Measurements from ENCODE around the gene TXNDC12. TPM values are rescaled to one million over a fixed set of nuclear protein-coding genes. Genes with fewer than 3 reads are reported as not detected.

TXNDC12 gene
- total RNA-seq, 2 donors from 2014 or later = 51.7 to 68.1 TPM

DNA sequence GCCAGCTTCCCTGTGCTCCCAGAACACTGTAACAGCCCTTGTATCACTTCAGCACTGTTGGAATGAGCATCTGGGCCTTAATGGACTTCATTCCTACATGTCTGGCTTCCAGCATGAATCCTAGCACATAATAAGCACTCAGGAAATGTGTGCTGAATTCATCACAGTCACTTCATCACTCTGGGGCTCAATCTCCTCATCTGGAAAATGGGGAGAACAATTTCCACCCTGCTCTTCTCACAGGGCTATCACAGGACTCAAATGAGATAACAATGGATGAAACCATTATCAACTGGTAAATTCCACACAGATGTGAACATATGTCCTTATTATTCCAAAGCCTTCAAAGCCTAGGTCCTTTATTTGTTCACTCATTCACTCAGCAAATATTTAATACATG is 76.9 kb downstream of the TXNDC12 start:
- Histone ChIP-seq H3K9me3 (no peaks in the 10 kb centered on the region), H3K27me3 (no peaks in the 10 kb centered on the region), H3K4me1 (no peaks in the 10 kb centered on the region), H3K4me3 (no peak overlapping the region), H3K9ac (ENCODE audit: low read depth in 2 of 2, low read length in 2 of 2) (no peak overlapping the region), H3K36me3 (no peaks in the 10 kb centered on the region), H3K27ac (no peak overlapping the region)
- no peak for DNase-seq
- TF ChIP-seq, protein P1, sequence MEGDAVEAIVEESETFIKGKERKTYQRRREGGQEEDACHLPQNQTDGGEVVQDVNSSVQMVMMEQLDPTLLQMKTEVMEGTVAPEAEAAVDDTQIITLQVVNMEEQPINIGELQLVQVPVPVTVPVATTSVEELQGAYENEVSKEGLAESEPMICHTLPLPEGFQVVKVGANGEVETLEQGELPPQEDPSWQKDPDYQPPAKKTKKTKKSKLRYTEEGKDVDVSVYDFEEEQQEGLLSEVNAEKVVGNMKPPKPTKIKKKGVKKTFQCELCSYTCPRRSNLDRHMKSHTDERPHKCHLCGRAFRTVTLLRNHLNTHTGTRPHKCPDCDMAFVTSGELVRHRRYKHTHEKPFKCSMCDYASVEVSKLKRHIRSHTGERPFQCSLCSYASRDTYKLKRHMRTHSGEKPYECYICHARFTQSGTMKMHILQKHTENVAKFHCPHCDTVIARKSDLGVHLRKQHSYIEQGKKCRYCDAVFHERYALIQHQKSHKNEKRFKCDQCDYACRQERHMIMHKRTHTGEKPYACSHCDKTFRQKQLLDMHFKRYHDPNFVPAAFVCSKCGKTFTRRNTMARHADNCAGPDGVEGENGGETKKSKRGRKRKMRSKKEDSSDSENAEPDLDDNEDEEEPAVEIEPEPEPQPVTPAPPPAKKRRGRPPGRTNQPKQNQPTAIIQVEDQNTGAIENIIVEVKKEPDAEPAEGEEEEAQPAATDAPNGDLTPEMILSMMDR (IDR thresholded peaks at IDR 0.05) = no peak
- intact Hi-C loops (cut with DNase I) = no loop called here

DNA sequence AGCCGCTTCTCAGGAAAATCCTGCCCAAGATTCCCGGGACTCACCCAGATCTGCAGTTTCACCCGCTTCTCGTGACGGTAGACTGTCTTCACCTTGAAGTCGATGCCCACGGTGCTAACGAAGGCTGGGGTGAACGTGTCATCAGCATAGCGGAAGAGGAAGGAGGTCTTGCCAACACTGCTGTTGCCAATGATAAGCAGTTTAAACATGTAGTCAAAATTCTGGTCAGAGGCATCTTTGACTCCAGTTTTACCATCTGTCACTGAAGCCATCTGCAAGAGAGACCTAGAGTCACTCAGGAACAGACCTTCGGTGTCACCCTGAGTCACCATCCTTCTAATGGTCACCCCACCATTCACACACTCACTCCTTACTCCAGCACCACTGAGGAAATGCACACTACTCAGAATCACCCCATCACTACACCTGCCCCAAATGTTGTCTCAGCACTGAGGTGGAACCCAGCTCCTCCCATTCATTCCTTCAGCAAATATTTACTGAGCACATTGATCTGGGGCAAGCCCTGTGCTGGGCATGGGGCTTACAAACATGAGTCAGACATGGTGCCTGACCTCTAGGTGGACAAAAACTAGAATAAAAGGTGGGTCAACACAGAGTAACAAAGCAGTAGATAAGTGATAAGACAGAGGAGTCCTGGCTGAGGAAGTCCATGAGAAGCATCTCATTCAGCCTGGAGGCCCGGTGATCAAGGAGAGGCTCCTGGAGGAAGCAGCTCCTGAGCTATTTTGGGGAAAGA is 78.0 kb downstream of the TXNDC12 start:
- Histone ChIP-seq H3K9me3 (no peaks in the 10 kb centered on the region), H3K4me1 (no peaks in the 10 kb centered on the region), H3K27me3 (no peaks in the 10 kb centered on the region), H3K4me3 (no peak overlapping the region), H3K27ac (no peak overlapping the region), H3K36me3 (no peaks in the 10 kb centered on the region), H3K9ac (ENCODE audit: low read depth in 2 of 2, low read length in 2 of 2) (no peak overlapping the region)
- intact Hi-C loops (cut with DNase I) = no loop called here
- TF ChIP-seq, protein P1 (IDR thresholded peaks at IDR 0.05) = no peak
- DNase-seq = no peak

DNA sequence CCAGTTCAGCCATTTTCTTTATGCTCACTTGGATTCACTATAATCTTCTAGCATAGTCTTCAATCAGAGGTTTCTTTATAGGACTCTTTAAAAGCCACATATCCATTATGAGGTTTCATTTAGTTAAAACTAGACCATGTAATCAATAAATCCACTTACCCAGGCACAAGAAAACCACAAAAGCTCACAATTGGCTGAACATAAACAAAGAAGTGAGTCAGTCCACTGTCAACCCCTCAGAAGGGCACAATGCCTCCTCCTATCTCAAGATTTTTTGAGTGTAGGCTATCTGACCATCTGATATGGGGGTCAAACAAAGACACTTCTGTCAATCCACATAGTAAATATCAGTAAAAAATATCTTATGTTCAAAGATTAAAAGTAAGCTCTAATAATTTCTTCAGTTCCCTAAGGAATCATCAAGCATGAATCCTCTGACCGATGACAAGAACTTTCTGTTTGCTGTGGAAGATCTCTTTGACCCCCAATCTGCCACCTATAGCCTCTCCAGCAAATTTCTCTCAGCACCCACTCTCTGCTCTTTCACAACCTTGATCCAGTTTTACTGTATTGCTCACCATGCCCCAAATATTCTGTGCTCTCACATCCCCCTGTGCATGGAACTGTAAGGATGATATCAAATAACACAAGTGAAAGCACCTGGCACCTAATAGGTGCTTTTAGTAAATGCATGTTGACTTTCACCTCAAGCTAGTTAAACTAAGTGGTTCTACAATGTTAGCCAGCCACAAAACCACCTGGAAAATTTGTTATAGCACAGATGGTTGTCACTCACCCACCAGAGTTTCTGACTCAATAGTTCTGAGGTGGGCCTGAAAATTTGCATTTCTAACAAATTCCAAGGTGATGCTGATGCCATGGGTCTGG is 81.2 kb downstream of the TXNDC12 start:
- DNase-seq = no peak
- Histone ChIP-seq H3K36me3 (no peaks in the 10 kb centered on the region), H3K4me3 (no peak overlapping the region), H3K4me1 (no peaks in the 10 kb centered on the region), H3K27me3 (no peaks in the 10 kb centered on the region), H3K9me3 (no peaks in the 10 kb centered on the region), H3K27ac (no peak overlapping the region), H3K9ac (ENCODE audit: low read depth in 2 of 2, low read length in 2 of 2) (no peak overlapping the region)
- TF ChIP-seq, protein P1 (IDR thresholded peaks at IDR 0.05) = no peak
- intact Hi-C loops (cut with DNase I) = no loop called here

Other genes with a start within 250 kb of the TXNDC12 start
- 100 to 1,000 TPM in 1 of 2 donors, 10 to 100 TPM in 1; 89.0 to 108 TPM for gene NRDC, start 176.5 kb downstream of the TXNDC12 start, total RNA-seq
- 1 to 10 TPM; 3.6 to 6.0 TPM for gene RAB3B, start 64.5 kb downstream of the TXNDC12 start, total RNA-seq
- gene KTI12, start 21.4 kb downstream of the TXNDC12 start, total RNA-seq = 1 to 10 TPM; 7.5 to 8.4 TPM
- gene BTF3L4, start 1.1 kb upstream of the TXNDC12 start, total RNA-seq = 10 to 100 TPM; 20.7 to 23.4 TPM
- 10 to 100 TPM; 13.1 to 18.9 TPM for gene ZFYVE9, start 86.9 kb upstream of the TXNDC12 start, total RNA-seq